HG02798 (cell line): ENCODE results near the gene ORM2.

Experiments used
- ATAC-seq: cut with Tn5 transposase; IDR thresholded peaks from one replicate; pipeline ENCODE4 v1.9.1; 2021; ENCODE audit warnings: mild to moderate bottlenecking; ENCODE audit not compliant: unreplicated experiment, poor library complexity

The ORM2 gene

GRCh38 chr9:114291886-114292590 is 37.6 kb upstream of the ORM2 start:
- ATAC-seq = no peak

GRCh38 chr9:114294664-114295063 is 35.0 kb upstream of the ORM2 start:
- no peak for ATAC-seq

DNA sequence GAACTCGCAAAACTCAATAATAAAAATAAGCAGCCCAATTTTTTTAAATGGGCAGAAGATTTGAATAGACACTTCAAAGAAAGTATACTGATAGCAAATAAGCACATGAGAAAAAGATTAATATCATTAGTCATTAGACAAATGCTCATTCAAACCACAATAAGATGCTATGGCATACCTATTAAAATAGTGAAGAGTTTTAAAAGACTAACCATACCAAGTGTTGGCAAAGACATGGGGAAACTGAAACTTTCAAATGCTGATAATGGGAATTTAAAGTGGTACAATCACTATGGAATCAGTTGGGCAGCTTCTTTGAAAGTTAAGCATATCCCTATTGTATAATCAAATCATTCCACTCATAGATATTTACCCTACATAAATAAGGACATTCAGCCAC is 33.3 kb upstream of the ORM2 start:
- ATAC-seq = no peak

DNA sequence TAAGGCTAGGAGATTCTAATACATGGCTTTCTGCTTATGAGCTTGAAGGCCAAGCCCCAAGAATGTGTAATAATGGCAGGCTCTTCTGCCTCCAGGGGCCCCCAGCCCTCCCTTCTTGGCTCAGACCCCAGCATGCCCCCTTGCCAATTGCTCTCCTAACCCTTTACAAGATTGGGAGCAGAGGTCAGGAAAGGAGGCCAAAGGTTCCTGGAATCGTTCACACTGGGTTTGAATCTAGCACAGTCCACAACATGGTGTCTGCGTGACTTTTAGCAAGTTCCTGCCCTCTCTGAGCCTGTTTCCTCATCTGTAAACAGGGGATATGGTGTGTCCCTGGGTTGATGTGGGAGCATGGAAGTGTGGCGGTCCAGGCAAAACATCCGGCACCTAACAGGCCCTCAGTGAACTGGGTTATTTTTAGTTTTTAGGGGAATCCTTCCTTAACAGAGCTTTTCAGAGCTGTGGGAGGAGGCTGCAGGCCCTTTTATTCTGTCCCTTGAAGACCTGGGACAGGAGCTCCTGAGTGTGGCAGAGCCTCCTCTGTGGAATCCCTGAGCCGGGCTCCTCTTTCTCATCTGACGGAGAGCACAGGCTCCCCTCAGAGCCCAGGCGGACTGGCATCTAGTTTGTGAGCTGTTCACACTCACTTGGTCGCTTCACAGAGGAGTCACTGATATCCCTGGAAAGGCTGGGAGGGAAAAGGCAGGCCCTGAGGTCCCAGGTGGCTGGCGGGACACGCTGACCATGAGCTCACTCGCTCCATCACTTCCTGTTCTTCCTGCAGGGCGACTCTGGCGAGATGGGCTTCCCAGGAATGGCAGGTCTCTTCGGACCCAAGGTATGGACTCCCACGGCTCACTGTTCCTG is 30.1 kb upstream of the ORM2 start:
- ATAC-seq = no peak

DNA sequence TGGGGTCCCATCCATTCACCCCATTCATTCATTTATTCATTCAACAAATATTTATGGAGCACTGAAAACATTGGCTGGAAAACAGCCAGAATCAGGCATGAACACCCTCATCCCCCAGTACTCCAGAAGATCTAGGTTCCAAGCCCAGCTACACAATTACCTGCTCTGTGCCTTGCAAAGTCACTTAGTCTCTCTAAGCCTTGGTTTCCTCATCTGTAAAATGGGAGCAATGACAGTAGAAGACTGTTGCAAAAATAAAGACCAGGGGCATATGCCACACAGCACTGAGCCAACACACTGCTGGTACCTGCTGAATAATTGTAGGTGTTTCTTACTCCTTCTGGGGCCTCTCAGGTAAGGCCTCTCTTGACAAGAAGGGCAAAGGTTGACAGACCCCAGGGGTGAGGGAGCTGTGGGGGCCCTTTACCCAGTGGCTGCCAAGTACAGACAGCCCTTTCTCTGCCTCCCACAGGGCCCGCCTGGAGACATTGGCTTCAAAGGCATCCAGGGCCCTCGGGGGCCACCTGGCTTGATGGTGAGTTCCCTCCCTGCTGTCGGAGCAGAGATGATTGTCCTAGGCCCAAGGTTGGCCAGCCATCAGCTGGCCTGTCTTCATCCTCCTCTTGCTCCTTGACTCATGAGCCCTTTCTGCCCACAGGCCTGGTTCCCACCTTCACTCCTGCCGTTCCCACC is 29.4 kb upstream of the ORM2 start:
- no peak for ATAC-seq

DNA sequence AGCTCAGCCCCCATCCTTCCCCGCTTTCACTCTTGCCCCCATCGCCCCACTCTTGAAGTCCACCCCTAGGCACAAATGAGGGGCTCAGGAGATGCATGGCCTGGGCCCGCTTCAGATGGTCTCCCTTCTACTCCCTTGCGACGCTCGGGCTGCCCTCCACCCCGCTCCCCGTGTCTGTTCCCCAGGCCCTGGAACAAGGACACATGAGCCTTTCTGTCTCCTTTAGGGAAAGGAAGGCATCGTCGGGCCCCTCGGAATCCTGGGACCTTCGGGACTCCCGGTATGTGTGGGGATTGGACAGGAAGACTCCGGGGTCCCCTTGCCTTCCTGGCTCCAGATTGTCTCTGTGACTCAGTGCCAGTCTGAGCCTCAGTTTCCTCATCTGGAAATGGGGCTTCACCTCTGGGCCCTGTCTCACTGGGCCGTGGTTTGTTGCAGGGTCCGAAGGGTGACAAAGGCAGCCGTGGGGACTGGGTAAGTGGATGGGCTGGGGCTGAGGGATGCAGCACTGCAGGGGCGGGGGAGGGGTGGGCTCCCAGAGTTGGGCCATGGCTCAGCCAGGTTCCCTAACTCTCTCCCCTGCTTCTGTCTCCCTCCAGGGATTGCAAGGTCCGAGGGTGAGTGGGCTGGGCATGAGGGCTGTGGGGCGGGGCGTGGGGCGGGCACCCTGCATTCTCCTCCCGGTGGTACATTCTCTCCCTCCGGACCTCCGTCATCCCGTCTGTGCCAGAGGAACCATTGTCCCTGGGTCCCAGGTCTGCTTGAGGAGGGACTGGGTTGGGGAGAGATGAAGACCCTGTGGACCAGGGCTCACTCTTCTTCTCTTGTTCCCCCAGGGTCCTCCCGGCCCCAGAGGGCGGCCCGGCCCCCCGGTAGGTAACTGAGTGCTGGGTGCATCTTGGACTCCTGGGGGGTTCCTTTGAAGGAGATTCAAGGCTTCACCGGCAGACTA is 28.5 kb upstream of the ORM2 start:
- no peak for ATAC-seq

- no peak for ATAC-seq
These were observed 27.7 kb upstream of the ORM2 start for GRCh38 chr9:114301798-114302565.

DNA sequence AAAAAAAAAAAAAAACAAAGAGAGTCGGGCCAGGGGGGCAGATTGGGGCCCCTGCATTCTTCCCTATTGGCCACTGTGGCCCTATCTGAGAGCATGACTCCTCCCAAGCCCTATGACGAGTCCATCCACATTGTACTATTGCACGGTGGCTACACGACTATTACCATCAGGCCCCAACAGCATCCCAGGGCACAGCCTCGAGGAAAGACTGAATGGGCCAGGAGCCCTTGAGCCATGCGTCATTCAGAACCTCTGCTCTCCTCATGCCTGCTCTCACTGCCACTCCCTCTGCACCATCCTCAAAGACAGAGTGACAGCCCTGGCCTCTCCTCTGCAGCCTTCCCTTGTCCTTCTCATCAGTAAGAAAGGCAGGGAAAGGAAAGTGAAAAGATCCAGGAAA is 26.9 kb upstream of the ORM2 start:
- ATAC-seq = no peak

DNA sequence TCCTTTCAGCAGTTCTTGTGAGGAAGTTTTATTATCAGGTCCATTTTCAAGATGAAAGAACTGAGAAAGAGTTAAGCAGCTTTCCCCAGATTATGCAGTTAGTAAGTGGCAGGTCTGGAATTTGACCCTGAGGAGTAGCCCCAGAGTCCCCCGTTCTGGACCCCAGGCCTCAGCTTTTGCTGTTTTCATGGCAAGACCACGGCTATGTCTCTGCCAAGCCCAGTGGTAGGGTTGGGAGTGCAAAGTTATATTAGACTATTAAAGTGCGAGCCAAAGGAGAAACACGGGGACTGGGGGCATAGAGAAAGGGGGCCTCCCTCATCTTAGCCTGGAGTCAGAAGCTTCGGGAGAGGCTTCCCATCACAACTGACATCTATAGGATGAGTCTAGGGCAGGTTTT is 26.1 kb upstream of the ORM2 start:
- ATAC-seq = no peak

DNA sequence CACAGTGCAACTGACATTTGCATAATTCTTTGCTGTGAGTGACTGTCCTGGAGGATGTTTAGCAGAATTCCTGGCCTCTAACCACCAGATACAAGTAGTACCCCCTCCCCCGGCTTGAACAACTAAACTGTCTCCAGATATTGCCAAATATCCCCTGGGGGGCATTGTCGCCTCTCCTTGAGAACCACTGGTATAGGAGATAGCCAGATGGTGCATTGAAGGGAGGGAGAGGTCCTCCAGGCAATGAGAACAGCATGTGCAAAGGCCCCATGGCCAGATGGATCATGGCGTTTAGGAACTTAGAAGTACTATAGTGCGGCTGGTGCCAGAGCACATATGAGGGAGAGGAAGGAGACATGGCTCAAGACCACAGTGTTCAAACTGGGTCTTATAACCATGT is 25.7 kb upstream of the ORM2 start:
- ATAC-seq = no peak

- no peak for ATAC-seq
These were observed 25.1 kb upstream of the ORM2 start for GRCh38 chr9:114304416-114305188.

DNA sequence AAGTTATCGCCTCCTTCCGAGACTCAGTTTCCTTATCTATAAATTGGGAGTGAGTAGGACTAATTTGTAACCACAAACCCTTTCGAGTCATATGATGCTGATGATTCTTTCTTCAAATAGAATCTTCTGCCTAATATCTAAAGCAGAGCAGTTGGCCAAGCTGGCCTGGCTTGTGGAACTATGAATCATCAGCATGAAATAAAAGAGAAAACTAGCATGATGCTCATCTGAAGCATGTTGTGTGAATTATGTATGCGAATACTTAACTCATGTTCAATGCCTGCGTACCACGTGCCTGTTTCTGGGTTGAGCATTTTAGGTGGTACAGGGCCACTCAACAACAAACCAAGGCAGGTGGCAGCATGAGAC is 21.8 kb upstream of the ORM2 start:
- no peak for ATAC-seq

DNA sequence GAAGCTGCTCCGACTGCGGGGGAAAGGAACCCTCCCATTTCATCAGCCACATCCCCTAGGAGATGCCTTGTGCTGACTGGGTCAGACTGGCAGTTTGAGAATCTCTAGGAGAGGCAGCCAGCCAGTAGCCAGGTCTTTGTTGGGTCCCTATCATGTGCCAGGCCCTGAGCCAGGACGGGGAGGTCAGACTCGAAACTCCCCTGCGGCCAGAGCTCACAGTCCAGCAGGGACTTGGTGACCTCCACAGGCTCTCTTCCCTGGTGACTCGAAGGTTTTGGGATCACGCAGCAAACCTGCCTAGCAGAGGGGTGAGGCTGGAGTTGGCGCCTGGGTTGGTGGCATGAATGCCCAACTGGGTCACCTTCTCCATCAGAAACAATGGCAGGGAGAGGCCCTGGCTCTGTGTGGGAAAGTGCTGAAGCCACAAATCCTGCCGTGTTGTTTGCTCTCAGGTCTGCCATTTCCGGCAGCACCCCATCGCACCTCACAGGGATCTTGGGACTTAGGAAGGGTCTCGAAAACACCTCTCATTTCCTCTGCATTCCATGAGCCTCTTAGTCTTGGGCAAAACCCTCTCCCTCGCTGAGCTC is 21.2 kb upstream of the ORM2 start:
- no peak for ATAC-seq

- no peak for ATAC-seq
These were observed 20.6 kb upstream of the ORM2 start for GRCh38 chr9:114309096-114309495.

- ATAC-seq = no peak
These were observed 18.9 kb upstream of the ORM2 start for GRCh38 chr9:114310471-114311450.

DNA sequence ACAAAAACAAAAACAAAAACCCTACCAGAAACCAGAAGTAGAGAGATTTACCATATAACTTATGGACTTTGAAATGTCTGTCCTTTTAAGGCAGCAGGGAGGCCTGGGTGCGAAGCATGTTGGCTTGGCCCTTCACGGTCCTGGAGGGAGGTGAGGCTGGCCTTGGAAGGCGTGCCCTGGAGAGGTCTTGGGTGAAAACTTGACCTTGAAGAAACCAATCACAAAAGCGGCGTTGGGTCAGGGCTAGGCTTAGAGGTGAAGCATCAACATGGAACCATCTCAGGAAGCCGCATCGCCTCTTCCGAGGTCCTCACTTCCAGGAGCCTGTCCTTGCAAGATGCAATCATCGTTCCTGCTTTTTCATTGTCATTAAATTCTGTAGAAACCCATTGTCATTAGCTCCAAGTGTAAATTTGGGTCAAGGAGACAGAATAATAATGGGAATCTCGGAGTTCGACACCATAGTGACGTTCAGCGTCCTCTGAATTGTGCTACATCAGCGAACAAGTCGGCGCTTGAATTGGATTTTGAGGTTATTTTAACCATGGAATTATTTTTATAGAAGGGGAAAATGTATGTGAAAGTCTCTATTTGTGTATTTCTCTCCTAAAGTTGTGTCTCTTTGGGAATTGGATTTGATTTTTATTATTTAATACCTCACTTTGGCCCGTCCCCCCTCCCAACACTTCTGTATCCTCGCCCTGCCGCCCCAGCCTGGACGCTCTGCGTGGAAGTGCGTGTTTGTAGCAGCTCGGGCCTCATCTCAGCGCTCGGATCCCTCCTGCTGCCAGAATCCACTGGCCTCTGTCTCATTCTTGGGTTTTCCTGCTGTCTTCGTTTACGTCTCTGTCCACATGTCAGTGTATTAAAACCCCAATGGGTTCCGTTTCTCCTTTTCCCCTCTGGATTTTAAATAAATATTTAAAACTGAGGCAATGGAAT is 17.8 kb upstream of the ORM2 start:
- no peak for ATAC-seq
